SK-N-SH treated with all-trans-retinoic acid at 6 μM for 48 hours (cell line): ENCODE results near the gene MEF2C.

ENCODE experiments used
- ARNTL ChIP-seq: fragments of 450-650 bp; formaldehyde crosslinking; IDR thresholded peaks from 2 replicates; pipeline ENCODE4 v1.5.0; 2020; ENCODE audit warnings: low read depth, mild to moderate bottlenecking, moderate library complexity, borderline replicate concordance
- BACH2 ChIP-seq: fragments of 250-450 bp; sonication (Bioruptor Pico); IDR thresholded peaks from 2 replicates; pipeline ENCODE4 v1.9.0; 2021; ENCODE audit warnings: mild to moderate bottlenecking, borderline replicate concordance
- CREB5 ChIP-seq: fragments of 250-450 bp; sonication (Bioruptor Pico); IDR thresholded peaks from 2 replicates; pipeline ENCODE4 v1.5.1; 2020; ENCODE audit warnings: low read depth, mild to moderate bottlenecking, moderate library complexity
- CSDC2 ChIP-seq: fragments of 250-450 bp; sonication (Bioruptor Pico); IDR thresholded peaks from 2 replicates; pipeline ENCODE4 v1.5.0; 2020; ENCODE audit warnings: mild to moderate bottlenecking, moderate library complexity
- CSRNP3 ChIP-seq: fragments of 250-450 bp; sonication (Bioruptor Pico); IDR thresholded peaks from 2 replicates; pipeline ENCODE4 v1.5.1; 2021; ENCODE audit warnings: mild to moderate bottlenecking, moderate library complexity
- ISL1 ChIP-seq: fragments of 250-450 bp; sonication (Bioruptor Pico); IDR thresholded peaks from 2 replicates; pipeline ENCODE4 v2.1.2; 2022; ENCODE audit warnings: mild to moderate bottlenecking, moderate library complexity
- PATZ1 ChIP-seq: fragments of 250-450 bp; sonication (Bioruptor Pico); IDR thresholded peaks from 2 replicates; pipeline ENCODE4 v1.8.0; 2020; ENCODE audit warnings: mild to moderate bottlenecking, moderate library complexity, borderline replicate concordance
- RARB ChIP-seq: fragments of 250-450 bp; sonication (Bioruptor Pico); IDR thresholded peaks from 2 replicates; pipeline ENCODE4 v1.8.0; 2021; ENCODE audit warnings: mild to moderate bottlenecking, moderate library complexity
- SNAI2 ChIP-seq: fragments of 250-450 bp; sonication (Bioruptor Pico); IDR thresholded peaks from 2 replicates; pipeline ENCODE4 v1.5.0; 2020; ENCODE audit warnings: mild to moderate bottlenecking, moderate library complexity
- ZFP30 ChIP-seq: fragments of 450-650 bp; formaldehyde crosslinking; IDR thresholded peaks from 2 replicates; pipeline ENCODE4 v1.5.0; 2022; ENCODE audit warnings: mild to moderate bottlenecking, moderate library complexity
- ZNF70 ChIP-seq: fragments of 450-650 bp; formaldehyde crosslinking; IDR thresholded peaks from 2 replicates; pipeline ENCODE4 v1.5.0; 2020; ENCODE audit warnings: mild to moderate bottlenecking, moderate library complexity

- no peak for TF ChIP-seq RARB (CRISPR knock-in tag)
- TF ChIP-seq CSDC2 (CRISPR knock-in tag): no peak
- no peak for TF ChIP-seq ZFP30 (CRISPR knock-in tag)
- no peak for TF ChIP-seq CREB5 (CRISPR knock-in tag)
- TF ChIP-seq ARNTL (CRISPR knock-in tag): no peak
- TF ChIP-seq BACH2 (CRISPR knock-in tag): no peak
- TF ChIP-seq ZNF70 (CRISPR knock-in tag): no peak
- no peak for TF ChIP-seq PATZ1 (CRISPR knock-in tag)
- no peak for TF ChIP-seq ISL1 (CRISPR knock-in tag)
- TF ChIP-seq SNAI2 (CRISPR knock-in tag): no peak
- no peak for TF ChIP-seq CSRNP3 (CRISPR knock-in tag)
Measured at GRCh38 chr5:88888291-88888690, 5.3 kb upstream of the MEF2C start.
